HUDEP-2 (cell line): ENCODE results near the gene TRIP6.

Experiments used
- DNase-seq, 76 experiments: peaks; one replicate each; lab custom pipeline; 2025; ENCODE audit not compliant: unreplicated experiment in 76 of 76; lab: John Stamatoyannopoulos, UW

The TRIP6 gene

DNA sequence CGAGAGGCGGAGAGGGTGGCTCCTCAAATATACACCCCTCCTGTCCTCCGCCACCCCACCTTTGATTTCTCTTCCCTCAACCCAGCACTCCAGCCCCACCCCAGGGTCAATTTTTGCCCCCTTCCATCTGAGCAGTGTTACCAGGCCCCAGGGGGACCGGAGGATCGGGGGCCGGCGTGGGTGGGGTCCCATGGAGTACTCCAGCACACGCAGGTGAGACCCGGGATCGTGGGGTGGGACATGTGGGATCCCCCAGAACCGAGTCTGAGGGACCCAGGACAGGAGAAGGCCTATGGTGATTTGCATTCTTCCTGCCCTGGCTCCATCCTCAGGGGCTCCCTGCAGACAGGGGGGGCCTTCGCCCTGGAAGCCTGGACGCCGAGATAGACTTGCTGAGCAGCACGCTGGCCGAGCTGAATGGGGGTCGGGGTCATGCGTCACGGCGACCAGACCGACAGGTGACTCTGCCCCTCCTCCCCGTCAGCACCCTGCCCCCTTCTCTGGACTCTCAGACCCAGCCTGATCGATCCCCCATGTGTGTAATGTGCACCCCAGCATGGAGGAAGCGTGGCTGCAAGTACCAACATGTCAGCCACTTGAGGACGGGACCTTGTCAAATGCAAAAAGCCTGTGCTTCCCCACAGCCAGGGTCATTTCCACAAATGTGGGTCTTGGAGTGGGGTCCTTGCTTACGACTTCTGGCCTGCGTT, 744 bp downstream of the TRIP6 start:
- peak in 4 of 76 experiments; percentile 10 to 28 (median 24) for DNase-seq

DNA sequence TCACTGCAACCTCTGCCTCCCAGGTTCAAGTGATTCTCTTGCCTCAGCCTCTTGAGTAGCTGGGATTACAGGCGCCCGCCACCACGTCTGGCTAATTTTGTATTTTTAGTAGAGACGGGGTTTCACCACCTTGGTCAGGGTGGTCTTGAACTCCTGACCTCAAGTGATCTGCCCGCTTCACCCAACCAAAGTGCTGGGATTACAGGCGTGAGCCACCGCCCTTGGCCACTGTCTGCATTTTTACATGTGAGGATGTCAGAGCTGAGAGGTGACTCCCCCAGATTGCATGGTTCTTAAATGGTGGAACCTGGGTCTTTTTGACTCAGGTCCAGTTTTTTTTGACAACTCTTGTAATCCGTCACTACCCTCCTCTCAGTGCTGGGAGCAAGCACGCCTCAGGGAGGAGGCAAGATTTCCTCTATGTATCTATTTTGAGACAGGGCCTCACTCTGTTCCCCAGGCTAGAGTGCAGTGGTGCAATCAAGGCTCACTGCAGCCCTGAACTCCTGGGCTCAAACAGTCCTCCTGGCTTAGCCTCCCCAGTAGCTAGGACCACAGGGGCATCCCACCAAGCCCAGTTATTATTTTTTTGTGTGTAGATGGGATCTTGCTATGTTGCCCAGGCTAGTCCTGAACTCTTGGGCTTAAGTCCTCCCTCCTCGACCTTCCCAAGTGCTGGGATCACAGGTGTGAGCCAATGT, 6.6 kb downstream of the TRIP6 start:
- no peak for DNase-seq

DNA sequence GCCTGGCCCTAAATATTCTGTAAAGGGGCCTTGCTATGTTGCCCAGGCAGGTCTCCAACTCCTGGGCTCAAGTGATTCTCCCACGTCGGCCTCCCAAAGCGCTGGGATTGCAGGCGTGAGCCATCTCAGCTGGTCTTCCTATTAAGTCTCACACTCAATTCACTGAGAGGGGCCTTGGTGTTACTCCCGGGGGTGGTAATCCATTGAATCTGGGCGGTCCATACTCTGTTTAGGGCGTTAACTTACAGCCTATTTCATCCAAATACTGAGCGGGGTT, 7.1 kb downstream of the TRIP6 start:
- no peak for DNase-seq

DNA sequence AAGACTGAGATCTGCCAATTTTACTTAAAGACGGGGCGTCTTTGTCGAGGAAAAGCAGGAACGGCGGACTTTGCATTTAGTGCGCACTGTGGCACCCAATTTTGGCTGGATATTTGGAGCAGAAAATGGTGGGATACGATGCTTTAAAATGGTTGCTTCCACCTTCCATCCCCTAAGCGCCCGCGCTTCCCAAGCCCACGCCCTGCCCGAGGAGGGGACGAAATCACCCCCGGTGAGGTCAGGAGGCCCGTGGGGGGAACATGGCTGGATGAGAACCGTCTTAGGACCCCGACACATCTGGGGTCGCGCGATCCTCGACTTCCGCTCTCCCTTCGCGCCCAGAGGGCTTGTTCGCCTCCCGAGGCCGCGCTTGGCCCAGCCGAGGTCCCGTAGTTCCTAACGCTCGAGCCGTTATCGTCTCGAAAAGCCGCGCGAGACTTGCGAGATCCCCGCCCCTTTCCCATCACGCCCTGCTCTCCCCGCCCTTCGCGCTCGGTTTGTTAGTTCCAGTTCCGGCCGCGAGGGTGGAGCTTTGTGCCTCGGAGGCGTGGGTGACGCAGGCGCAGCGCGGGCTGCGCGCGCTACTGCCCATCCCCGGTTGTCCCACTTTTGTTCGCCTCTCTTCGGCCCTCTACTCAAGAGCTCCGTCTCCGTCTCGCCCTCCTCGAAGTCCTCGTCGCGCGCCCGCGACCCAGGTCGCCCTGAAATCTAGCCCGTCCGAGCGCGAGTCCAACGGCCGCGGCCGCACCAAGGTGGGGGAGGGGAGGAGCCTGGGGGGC, 7.6 kb downstream of the TRIP6 start, which contains the start of gene SRRT:
TSS of gene SRRT (plus strand) at position 527 of the 779 bp plus-strand sequence. CDS start 488 bp downstream, outside the sequence.
- DNase-seq = peak in 75 of 76 experiments; percentile 16 to 98 (median 96)

DNA sequence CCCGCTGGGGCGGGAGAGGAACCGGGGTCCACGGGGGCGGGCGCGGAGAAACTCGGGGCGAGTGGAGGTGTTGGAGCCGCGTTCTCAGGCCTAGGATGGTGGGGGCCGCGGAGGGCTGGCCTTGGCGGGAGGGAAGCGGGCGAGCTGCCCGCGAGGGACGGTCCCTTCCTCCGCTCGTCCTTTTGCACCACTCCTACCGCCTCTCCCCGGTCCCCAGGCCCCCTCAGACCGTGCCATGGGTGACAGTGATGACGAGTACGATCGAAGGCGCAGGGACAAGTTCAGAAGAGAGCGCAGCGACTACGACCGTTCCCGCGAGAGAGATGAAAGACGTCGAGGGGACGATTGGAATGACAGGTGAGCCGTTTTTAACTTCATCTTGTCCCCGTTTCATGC, 8.2 kb downstream of the TRIP6 start:
- peak in 2 of 76 experiments; percentile 12 to 31 for DNase-seq

DNA sequence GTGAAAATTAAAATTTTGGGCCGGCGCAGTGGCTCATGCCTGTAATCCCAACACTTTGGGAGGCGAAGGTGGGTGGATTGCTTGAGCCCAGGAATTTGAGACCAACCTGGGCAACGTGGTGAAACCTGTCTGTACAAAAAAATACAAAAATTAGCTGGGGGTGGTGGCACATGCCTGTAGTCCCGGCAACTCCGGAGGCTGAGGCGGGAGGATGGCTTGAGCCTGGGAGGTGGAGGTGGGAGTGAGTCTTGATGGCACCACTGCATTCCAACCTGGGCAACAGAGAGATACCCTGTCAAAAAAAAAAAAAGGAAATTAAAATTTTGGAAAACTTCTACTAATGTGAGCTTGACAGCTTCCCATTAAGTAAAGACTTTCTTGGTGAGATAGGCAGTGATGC, 10.8 kb downstream of the TRIP6 start:
- DNase-seq = no peak

DNA sequence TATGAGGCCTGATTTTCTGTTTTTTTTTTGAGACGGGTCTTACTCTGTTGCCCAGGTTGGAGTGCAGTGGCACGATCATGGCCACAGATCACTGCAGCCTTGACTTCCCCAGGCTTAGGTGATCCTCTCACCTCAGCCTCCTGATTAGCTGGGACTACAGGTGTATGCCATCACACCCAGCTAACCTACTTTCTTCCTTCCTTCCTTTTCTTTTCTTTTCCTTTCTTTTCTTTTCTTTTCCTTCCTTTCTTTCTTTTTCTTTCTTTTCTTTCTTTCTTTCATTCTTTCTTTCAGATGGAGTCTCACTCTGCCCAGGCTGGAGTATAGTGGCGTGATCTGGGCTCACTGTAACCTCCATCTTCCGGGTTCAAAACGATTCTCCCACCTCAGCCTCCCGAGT, 11.5 kb downstream of the TRIP6 start:
- no peak for DNase-seq

DNA sequence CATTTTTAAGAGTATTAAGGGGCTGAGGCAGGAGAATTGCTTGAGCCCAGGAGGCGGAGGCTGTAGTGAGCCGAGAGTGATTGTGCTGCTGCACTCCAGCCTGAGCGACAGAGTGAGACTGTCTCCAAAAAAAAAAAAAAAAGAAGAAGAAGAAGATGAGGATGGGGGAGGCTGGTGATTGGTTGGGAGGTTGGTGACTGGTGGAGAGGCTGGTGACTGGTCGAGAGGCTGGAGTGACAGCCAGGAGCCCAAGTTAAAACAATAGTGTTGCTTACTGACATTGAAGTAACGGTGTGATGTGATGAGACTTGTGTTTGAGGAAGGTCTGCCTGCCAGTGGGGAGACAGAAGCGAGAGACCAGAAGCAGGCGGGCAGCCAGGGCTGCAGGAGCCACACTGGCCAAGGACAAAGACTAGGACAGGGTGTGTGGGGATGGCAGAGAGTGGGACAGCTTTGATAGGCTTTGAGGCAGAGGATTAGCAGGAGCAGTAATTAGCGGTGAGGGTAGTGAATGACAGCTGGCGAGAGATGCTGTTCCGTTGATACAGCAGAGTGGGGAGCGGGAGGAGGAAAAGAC, 12.6 kb downstream of the TRIP6 start:
- DNase-seq = no peak

DNA sequence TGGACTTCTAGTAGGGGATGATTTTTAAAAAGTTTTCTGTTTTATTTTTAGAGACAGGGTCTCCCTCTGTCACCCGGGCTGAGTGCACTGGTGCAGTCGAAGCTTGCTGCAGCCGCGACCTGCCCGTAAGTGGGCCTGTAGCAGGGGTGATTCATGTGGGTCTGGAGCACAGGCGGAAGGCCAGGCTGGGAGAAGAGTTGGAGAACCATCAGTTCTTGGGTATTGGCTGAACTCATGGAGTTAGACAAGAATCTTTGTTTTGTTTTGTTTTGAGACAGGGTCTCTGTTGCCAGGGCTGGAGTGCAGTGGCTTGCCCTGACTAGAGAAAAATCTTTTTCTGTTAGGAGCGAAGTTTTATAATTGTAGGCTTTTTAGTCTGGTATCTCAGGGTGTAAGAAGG, 13.5 kb downstream of the TRIP6 start:
- no peak for DNase-seq

DNA sequence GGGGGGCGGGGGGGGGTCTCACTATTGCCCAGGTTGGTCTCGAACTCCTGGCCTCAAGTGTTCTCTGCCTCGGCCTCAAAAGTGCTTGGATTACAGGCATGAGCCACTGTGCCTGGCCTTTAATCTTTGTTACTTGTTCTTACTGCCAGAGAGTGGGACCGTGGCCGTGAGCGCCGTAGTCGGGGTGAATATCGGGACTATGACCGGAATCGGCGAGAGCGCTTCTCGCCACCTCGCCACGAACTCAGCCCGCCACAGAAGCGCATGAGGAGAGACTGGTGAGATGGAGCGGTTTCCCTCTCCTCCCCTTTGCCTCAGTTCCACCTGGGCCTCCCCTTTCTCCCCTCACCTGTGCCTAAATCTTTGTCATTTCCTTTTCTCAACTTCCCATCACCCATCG, 13.9 kb downstream of the TRIP6 start:
- no peak for DNase-seq

DNA sequence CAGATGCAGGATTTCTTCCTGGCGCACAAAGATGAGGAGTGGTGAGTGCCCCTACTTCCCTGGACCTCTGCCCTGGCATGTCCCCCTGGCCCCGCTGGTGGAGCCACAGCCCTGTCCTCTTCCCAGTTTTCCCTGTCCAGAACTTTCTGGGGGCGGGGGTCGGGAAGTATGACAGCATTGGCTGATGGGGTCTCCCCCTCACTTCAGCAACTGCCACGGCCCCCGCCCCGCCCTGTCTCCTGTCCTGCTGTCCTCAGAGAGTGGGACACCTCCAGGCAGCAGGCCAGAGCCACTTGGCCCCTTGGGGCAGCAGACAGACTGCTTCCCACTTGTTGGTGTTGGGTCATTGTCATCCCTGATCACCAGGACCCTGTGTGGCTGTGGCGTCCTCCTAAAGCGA, 15.0 kb downstream of the TRIP6 start:
- DNase-seq = no peak

DNA sequence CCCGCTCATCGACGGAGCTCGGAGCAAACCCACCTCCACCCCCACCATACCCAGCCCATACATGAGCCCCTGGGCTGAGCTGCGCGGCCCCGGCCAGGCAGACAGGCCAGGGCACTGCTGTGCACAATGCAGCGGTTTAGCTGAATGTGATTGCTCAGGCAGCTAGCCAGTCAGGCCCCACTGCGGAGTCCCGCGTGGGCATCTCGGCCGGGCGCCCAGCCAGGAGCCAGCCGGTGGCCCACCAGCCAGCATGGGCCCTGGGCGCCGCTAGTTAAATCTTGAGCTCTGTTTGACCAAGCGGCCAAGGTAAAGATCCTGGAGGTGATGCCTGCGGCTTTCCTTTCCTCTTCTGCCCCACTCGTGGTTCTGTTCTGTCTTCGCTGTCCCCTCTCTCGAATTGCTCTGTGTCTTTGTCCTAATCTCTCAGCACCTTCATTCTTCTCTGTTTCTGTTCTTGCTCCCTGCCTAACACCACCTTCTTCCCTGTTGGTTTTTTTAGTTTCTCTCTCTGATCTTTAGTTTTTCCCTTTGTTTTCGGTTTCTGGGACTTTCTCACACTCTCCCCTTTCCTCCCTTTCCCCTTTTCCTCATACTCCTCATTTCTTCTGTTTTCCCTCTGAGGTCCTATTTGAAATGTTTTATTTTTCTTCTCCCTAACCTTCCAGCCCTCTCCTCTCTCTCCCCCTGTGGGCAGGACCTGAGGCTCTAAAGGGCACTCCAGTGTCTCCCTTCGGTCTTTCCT, 15.8 kb downstream of the TRIP6 start:
- DNase-seq = no peak

DNA sequence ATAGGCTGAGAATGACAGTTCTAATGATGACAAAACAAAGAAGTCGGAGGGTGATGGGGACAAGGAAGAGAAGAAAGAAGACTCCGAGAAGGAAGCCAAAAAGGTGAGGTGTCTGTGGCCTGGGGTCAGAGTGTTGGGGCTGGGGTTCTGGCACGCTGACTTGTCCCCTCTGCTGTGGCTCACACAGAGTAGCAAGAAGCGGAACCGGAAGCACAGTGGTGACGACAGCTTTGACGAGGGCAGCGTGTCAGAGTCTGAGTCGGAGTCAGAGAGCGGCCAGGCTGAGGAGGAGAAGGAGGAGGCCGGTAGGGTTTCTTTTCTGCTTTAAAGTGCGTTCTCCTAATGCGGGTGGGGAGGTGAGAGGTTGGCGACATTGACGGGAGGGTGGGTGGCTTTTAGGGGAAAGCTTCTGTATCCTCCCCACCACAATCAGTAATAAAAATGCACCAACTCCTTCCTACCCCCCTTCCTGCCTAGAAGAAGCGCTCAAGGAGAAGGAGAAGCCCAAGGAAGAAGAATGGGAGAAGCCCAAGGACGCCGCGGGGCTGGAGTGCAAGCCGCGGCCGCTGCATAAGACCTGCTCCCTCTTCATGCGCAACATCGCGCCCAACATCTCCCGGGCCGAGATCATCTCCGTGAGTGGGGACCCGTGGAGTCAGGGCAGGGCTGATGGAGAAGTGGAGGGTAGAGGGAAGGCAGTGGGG, 17.7 kb downstream of the TRIP6 start:
- DNase-seq = no peak

DNA sequence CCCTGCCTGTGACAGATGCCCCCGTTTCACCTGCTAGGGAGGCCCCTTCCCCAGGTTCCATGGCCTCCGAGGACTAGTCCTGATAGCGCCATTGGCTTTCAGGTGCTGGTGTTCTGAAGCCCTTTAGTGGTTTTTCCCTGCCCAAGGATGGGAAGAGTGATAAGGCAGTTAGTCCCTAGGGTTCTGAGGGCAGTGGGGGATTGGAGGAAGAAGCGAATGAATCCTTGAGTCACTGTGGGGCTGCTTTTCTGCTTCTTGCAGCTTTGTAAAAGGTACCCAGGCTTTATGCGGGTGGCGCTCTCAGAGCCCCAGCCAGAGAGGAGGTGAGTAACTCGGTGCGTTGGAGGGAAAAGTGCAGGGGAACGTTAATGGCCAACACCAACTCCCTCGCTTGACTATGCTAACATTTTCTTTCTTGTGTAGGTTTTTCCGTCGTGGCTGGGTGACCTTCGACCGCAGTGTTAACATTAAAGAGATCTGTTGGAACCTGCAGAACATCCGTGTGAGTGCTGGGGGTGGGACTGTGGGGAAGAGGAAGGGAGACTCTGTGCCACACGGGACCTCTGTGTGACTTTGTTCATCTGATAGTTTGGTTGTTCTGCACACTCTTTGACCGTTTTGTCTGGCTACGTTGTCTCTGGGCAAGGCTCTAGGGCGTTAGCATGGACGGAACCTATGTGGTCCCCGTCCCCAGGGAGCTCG, 18.4 kb downstream of the TRIP6 start:
- DNase-seq = no peak

DNA sequence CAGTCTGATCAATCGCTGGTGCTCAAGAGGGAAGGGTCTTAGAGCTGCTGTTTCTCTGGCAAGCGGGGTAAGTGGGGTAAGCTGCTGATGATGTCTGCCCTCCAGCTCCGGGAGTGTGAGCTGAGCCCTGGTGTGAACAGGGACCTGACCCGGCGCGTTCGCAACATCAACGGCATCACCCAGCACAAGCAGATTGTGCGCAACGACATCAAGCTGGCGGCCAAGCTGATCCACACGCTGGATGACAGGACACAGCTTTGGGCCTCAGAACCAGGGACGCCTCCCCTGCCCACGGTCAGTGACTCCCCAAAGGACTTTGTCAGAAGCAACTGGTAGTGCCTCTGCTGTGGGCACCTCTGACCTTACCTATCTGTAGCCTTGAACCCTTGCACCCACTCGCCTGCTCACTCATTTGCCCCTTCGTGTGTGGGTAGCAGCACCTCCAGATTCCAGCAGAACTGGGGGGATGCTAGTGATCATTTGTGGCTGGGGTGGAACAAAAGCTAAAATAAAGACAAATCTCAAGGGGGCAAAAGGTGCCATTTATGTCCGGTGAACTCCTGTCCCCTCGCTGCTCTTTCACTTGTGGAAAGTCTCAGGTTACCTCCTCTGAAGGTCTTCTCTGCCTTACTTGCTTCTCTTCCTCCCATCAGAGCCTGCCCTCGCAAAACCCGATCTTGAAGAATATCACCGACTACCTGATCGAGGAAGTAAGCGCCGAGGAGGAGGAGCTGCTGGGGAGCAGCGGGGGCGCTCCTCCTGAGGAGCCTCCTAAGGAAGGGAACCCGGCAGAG, 19.2 kb downstream of the TRIP6 start:
- no peak for DNase-seq

DNA sequence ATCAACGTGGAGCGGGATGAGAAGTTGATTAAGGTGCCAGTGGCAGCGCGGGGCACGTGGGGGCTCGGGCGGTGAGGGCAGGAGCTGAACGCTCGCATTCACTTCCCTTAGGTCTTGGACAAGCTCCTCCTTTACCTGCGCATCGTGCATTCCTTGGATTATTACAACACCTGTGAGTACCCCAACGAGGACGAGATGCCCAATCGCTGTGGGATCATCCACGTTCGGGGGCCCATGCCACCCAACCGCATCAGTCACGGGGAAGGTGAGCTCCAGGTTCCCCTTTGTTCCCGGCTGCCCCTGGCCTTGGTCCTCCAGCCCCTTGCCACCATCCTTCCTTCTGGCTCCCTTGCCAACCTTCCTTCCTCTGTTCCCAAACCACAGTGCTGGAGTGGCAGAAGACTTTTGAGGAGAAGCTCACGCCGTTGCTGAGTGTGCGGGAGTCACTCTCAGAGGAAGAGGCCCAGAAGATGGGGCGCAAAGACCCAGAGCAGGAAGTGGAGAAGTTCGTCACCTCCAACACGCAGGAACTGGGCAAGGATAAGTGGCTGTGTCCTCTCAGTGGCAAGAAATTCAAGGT, 19.8 kb downstream of the TRIP6 start:
- DNase-seq = no peak

DNA sequence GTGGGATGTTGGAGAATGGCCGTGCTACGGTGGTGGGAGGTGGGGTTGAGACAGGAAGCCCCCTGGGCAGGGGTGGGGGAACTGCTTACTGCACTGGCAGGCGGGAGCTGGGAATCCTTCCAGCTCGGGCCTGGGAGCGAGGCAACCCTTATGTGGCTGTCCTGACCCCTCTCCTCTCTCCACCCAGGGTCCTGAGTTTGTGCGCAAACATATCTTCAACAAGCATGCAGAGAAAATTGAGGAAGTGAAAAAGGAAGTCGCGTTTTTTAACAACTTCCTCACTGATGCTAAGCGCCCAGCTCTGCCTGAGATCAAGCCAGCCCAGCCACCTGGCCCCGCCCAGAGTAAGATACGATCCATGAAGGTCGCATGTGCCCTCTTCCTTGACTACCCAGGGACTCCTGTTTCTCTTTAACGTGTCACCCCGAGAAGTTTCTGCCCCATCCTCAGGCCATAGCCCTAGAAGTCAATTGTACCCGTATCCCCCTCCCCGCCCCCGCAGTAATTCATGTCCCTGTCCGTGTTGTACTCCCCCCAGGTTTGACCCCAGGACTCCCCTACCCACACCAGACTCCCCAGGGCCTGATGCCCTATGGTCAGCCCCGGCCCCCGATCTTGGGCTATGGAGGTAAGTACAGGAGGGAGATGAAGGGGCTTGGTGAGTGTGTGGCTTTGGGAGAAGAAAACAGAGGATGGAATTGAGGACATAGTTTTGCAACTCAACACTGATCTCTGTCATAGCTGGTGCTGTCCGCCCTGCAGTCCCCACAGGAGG, 20.5 kb downstream of the TRIP6 start:
- DNase-seq = peak in 48 of 76 experiments; percentile 7 to 68 (median 37)
